IMR-90 (cell line): ENCODE measurements around the gene FUT2. TPM values are rescaled to one million over a fixed set of nuclear protein-coding genes. Genes with fewer than 3 reads are reported as not detected.

Source experiments
- ATAC-seq: fragments of 200-7000 bp; cut with Tn5 transposase; 2 replicates; pipeline ENCODE4 v1.9.1; 2020; ENCODE audit warnings: low read depth, mild to moderate bottlenecking, moderate library complexity
- BruUV-seq: library from RNA; stranded (reverse); fragments of 400-500 nt; replicated peaks from 2 replicates; lab custom pipeline; 2021; lab: Mats Ljungman, UMichigan
- CTCF ChIA-PET: fragments of 300-600 bp; formaldehyde crosslinking; extraction: SDS; loops from one replicate; lab custom pipeline; 2021; ENCODE audit warnings: antibody characterized with exemption; lab: Yijun Ruan, JAX
- POLR2A ChIA-PET: fragments of 300-600 bp; sonication (Branson Sonifier 250); formaldehyde crosslinking; loops from one replicate; lab custom pipeline; 2022; ENCODE audit warnings: antibody characterized with exemption; ENCODE audit not compliant: unreplicated experiment; lab: Charles Lee
- DNase-seq: peaks from one replicate; pipeline ENCODE4 v3.0.0; 2013
- H2AFZ ChIP-seq: replicated peaks from 2 replicates; pipeline ENCODE3; 2013; ENCODE audit warnings: low read length, mild to moderate bottlenecking; ENCODE audit not compliant: poor library complexity
- H2AK5ac ChIP-seq: 2 replicates; pipeline ENCODE4 v1.6.1; 2013; ENCODE audit warnings: low read depth, low read length, inconsistent platforms
- H2AK9ac ChIP-seq: replicated peaks from 2 replicates; pipeline ENCODE3; 2013; ENCODE audit warnings: mild to moderate bottlenecking, low read depth, low read length, moderate library complexity; ENCODE audit not compliant: poor library complexity
- H2BK120ac ChIP-seq: 2 replicates; pipeline ENCODE4 v1.6.1; 2013; ENCODE audit warnings: low read depth, low read length, inconsistent platforms
- H2BK15ac ChIP-seq: 3 replicates; pipeline ENCODE4 v1.6.1; 2013; ENCODE audit warnings: low read depth, low read length, inconsistent platforms
- H2BK20ac ChIP-seq: 2 replicates; pipeline ENCODE4 v1.6.1; 2013; ENCODE audit warnings: low read depth, mild to moderate bottlenecking, inconsistent platforms, low read length, moderate library complexity
- H2BK5ac ChIP-seq: 2 replicates; pipeline ENCODE4 v1.6.1; 2013; ENCODE audit warnings: mild to moderate bottlenecking, low read depth, low read length, inconsistent platforms; ENCODE audit not compliant: poor library complexity, severe bottlenecking
- H3K14ac ChIP-seq: replicated peaks from 2 replicates; pipeline ENCODE4 v1.6.1; 2013; ENCODE audit warnings: low read depth, low read length, inconsistent platforms
- H3K18ac ChIP-seq: 2 replicates; pipeline ENCODE4 v1.6.1; 2013; ENCODE audit warnings: low read depth, low read length, control low read depth
- H3K23ac ChIP-seq: 2 replicates; pipeline ENCODE4 v1.6.1; 2013; ENCODE audit warnings: low read depth, low read length, inconsistent platforms
- H3K27ac ChIP-seq: 2 replicates; pipeline ENCODE4 v1.5.1; 2013; ENCODE audit warnings: mild to moderate bottlenecking, control low read depth, low read length; ENCODE audit not compliant: insufficient read depth
- H3K27me3 ChIP-seq: 2 replicates; pipeline ENCODE4 v1.6.1; 2013; ENCODE audit warnings: low read length; ENCODE audit not compliant: control insufficient read depth, insufficient read depth
- H3K36me3 ChIP-seq: 2 replicates; pipeline ENCODE4 v1.6.1; 2013; ENCODE audit warnings: low read length, mixed read lengths; ENCODE audit not compliant: control insufficient read depth, insufficient read depth
- H3K4ac ChIP-seq: 2 replicates; pipeline ENCODE4 v1.6.1; 2013; ENCODE audit warnings: low read depth, low read length, inconsistent platforms
- H3K4me1 ChIP-seq: 2 replicates; pipeline ENCODE4 v1.6.1; 2013; ENCODE audit warnings: low read length, mixed read lengths; ENCODE audit not compliant: control insufficient read depth, insufficient read depth
- H3K4me2 ChIP-seq: 2 replicates; pipeline ENCODE4 v1.6.1; 2013; ENCODE audit warnings: low read depth, mild to moderate bottlenecking, control low read depth, low read length, moderate library complexity
- H3K4me3 ChIP-seq: 2 replicates; pipeline ENCODE4 v1.5.1; 2013; ENCODE audit warnings: low read depth, mild to moderate bottlenecking, control low read depth, low read length, moderate library complexity; ENCODE audit not compliant: insufficient read depth
- H3K56ac ChIP-seq: 2 replicates; pipeline ENCODE4 v1.6.1; 2013; ENCODE audit warnings: low read length, inconsistent platforms; ENCODE audit not compliant: insufficient read depth; ENCODE audit errors: extremely low read depth
- H3K79me1 ChIP-seq, 2 experiments: 2 replicates each; pipeline ENCODE4 v1.6.1; 2013; ENCODE audit warnings: low read length in 2 of 2, inconsistent platforms in 1 of 2, low read depth in 1 of 2
- H3K9ac ChIP-seq: 2 replicates; pipeline ENCODE4 v1.6.1; 2013; ENCODE audit warnings: low read depth, low read length, control low read depth
- H3K9me1 ChIP-seq: 2 replicates; pipeline ENCODE4 v1.6.1; 2013; ENCODE audit warnings: low read length, inconsistent platforms; ENCODE audit not compliant: insufficient read depth
- H3K9me3 ChIP-seq: 2 replicates; pipeline ENCODE4 v1.6.1; 2013; ENCODE audit warnings: low read length; ENCODE audit not compliant: control insufficient read depth, insufficient read depth
- H4K20me1 ChIP-seq: 2 replicates; pipeline ENCODE4 v1.6.1; 2013; ENCODE audit warnings: low read length, inconsistent platforms; ENCODE audit not compliant: insufficient read depth
- H4K5ac ChIP-seq: 2 replicates; pipeline ENCODE4 v1.6.1; 2013; ENCODE audit warnings: mild to moderate bottlenecking, low read depth, low read length, control low read depth
- H4K8ac ChIP-seq, 2 experiments: 2 replicates each; pipeline ENCODE4 v1.6.1; 2013; ENCODE audit warnings: low read depth in 2 of 2, low read length in 2 of 2, control low read depth in 1 of 2, inconsistent platforms in 1 of 2
- H4K91ac ChIP-seq: 2 replicates; pipeline ENCODE4 v1.6.1; 2013; ENCODE audit warnings: low read depth, low read length, inconsistent platforms; ENCODE audit not compliant: insufficient read depth
- MXI1 ChIP-seq: IDR thresholded peaks from 2 replicates; pipeline ENCODE4 v1.6.1; 2012; ENCODE audit warnings: low read depth, mild to moderate bottlenecking, low read length, moderate library complexity, borderline replicate concordance
- RFX5 ChIP-seq: IDR thresholded peaks from 2 replicates; pipeline ENCODE4 v1.8.0; 2012; ENCODE audit warnings: low read depth, mild to moderate bottlenecking, low read length, moderate library complexity
- WGBS, 2 experiments: methylation state at CpG; one replicate each; pipeline versions ENCODE4 v1.1.5 to v1.1.7; 2013; ENCODE audit warnings: missing lambda C conversion rate in 2 of 2; ENCODE audit not compliant: insufficient read length in 1 of 2; ENCODE audit errors: extremely low coverage in 2 of 2; 5-methylcytosine and 5-hydroxymethylcytosine counted together
- dilution Hi-C: fragments of 300-500 bp; cut with HindIII; formaldehyde crosslinking; loops from one replicate; pipeline ENCODE4 v1.14.3; 2018; ENCODE audit warnings: low sequenced_read_pairs; ENCODE audit not compliant: unreplicated experiment
- in situ Hi-C: fragments of 300-500 bp; cut with MboI; formaldehyde crosslinking; loops from 3 replicates; pipeline ENCODE4 v1.14.3; 2019; ENCODE audit warnings: low sequenced_read_pairs, inconsistent platforms, mixed read lengths
- intact Hi-C: fragments of 100-400 bp; cut with micrococcal nuclease; formaldehyde crosslinking; loops from 2 replicates; pipeline ENCODE4 v1.10.0; 2022
- polyA plus RNA-seq, 3 experiments: library from polyadenylated mRNA; depleted of rRNA; stranded (reverse); fragments of >200 nt; gene quantifications; 2 replicates each; pipeline ENCODE4 v1.2.3, GENCODE V29; 2012; ENCODE audit warnings: low replicate concordance in 1 of 3
- total RNA-seq: library from RNA; depleted of rRNA; stranded (reverse); fragments of >200 nt; gene quantifications from 2 replicates; pipeline ENCODE4 v1.2.3, GENCODE V29; 2012

Gene FUT2
- total and polyA plus RNA-seq, 2 of the 4 experiments (the other 2 are of a cell fraction), result not detected

GRCh38 chr19:48659768-48660167 lies 36.0 kb upstream of the FUT2 start:
- dilution Hi-C loops, result no loop called here
- Histone ChIP-seq H2AK5ac (peak overlapping the region; percentile 34; the same call in 1 of the 2 replicates), H3K56ac (no peak overlapping the region), H3K4me2 (no peak overlapping the region), H3K9ac (no peak overlapping the region), H4K20me1 (no peaks in the 10 kb centered on the region), H3K18ac (no peak overlapping the region), H2AFZ (no peak overlapping the region), H3K4ac (no peak overlapping the region), H4K8ac (no peak overlapping the region), H3K4me3 (no peak overlapping the region), H3K23ac (no peak overlapping the region), H3K9me3 (no peaks in the 10 kb centered on the region), H2BK20ac (no peak overlapping the region), H3K36me3 (no peaks in the 10 kb centered on the region), H2BK120ac (no peak overlapping the region), H3K79me1 (no peaks in the 10 kb centered on the region), H2BK5ac (no peak overlapping the region), H3K27ac (no peak overlapping the region), H4K91ac (no peak overlapping the region), H3K27me3 (no peaks in the 10 kb centered on the region), H3K4me1 (peaks cover 3% of the 10 kb centered on the region), H2BK15ac (no peak overlapping the region), H2AK9ac (no peak overlapping the region), H3K9me1 (peaks cover 3% of the 10 kb centered on the region; the same call in 1 of the 2 replicates), H3K14ac (no peak overlapping the region), H4K5ac (no peak overlapping the region)
- TF ChIP-seq RFX5 (peak; percentile 84), MXI1 (no peak)
- intact Hi-C loops, result no loop called here
- in situ Hi-C loops, result no loop called here
- ATAC-seq (no peak), DNase-seq (no peak)
- CTCF ChIA-PET, result no interaction called here
- 91% methylated on average over 4 of the region's 5 CpGs; no CpG with 5 or more reads in 1 of the 2 experiments for WGBS, 2 experiments
- BruUV-seq, result no TSS peak
- POLR2A ChIA-PET, result no interaction called here
